H1 (cell line): ENCODE measurements around the gene CHRNA4. TPM values are rescaled to one million over a fixed set of nuclear protein-coding genes. Genes with fewer than 3 reads are reported as not detected.

ENCODE experiments used
- CTCF ChIA-PET: fragments of 300-600 bp; sonication (Branson Sonifier 250); formaldehyde crosslinking; loops from one replicate; lab custom pipeline; 2021; ENCODE audit not compliant: partially characterized antibody; lab: Charles Lee
- POLR2A ChIA-PET: fragments of 300-600 bp; sonication (Branson Sonifier 250); formaldehyde crosslinking; loops from one replicate; lab custom pipeline; 2021; ENCODE audit warnings: inconsistent platforms; ENCODE audit not compliant: partially characterized antibody; lab: Charles Lee
- DNase-seq, 2 experiments: peaks; one replicate each; pipeline versions ENCODE4 v3.0.0 to v3.0.0-alpha.2; 2010 to 2022; ENCODE audit warnings: low spot score in 2 of 2, low read depth in 1 of 2, mixed read lengths in 1 of 2
- FAIRE-seq: peaks from 2 replicates; lab custom pipeline; 2011; peaks lifted over from hg19 to GRCh38; lab: Jason Lieb, UNC
- H2AFZ ChIP-seq: 2 replicates; pipeline ENCODE4 v1.8.1; 2012; ENCODE audit warnings: low read length, inconsistent platforms
- H2AK5ac ChIP-seq: 2 replicates; pipeline ENCODE4 v1.6.1; 2013; ENCODE audit warnings: low read depth, low read length
- H2BK120ac ChIP-seq: replicated peaks from 2 replicates; pipeline ENCODE3; 2013; ENCODE audit warnings: low read depth, low read length, inconsistent platforms
- H2BK12ac ChIP-seq: 2 replicates; pipeline ENCODE4 v1.6.1; 2013; ENCODE audit warnings: low read depth, low read length
- H2BK15ac ChIP-seq: 2 replicates; pipeline ENCODE4 v1.6.1; 2013; ENCODE audit warnings: low read length
- H2BK20ac ChIP-seq: 2 replicates; pipeline ENCODE4 v1.6.1; 2013; ENCODE audit warnings: low read length
- H2BK5ac ChIP-seq: 2 replicates; pipeline ENCODE4 v1.6.1; 2013; ENCODE audit warnings: low read depth, low read length
- H3K14ac ChIP-seq: 2 replicates; pipeline ENCODE4 v1.6.1; 2013; ENCODE audit warnings: inconsistent platforms; ENCODE audit not compliant: insufficient read length
- H3K18ac ChIP-seq: 2 replicates; pipeline ENCODE4 v1.6.1; 2013; ENCODE audit warnings: low read length; ENCODE audit errors: extremely low read depth
- H3K23ac ChIP-seq: 2 replicates; pipeline ENCODE4 v1.6.1; 2013; ENCODE audit warnings: inconsistent platforms; ENCODE audit not compliant: insufficient read length
- H3K23me2 ChIP-seq: 2 replicates; pipeline ENCODE4 v1.6.1; 2013; ENCODE audit warnings: low read depth, low read length
- H3K27ac ChIP-seq: 2 replicates; pipeline ENCODE4 v1.6.1; 2011; ENCODE audit warnings: low read depth, low read length, inconsistent platforms
- H3K27me3 ChIP-seq, 4 experiments: replicated peaks in 1 of 4; 1 replicate in 1 of 4; 2 replicates in 3 of 4; pipeline versions ENCODE4 v1.6.1 to v1.8.1; 2011 to 2013; ENCODE audit warnings: low read length in 3 of 4, mild to moderate bottlenecking in 3 of 4, inconsistent platforms in 2 of 4, mixed read lengths in 2 of 4, moderate library complexity in 1 of 4; ENCODE audit not compliant: control insufficient read depth in 3 of 4, insufficient read depth in 3 of 4; ENCODE audit errors: extremely low read depth in 1 of 4
- H3K36me3 ChIP-seq, 4 experiments: 2 replicates each; pipeline versions ENCODE4 v1.6.1 to v1.8.1; 2011 to 2013; ENCODE audit warnings: mild to moderate bottlenecking in 4 of 4, low read length in 3 of 4, moderate library complexity in 2 of 4, control low read depth in 1 of 4, inconsistent platforms in 1 of 4; ENCODE audit not compliant: insufficient read depth in 4 of 4, control insufficient read depth in 2 of 4
- H3K4ac ChIP-seq: replicated peaks from 2 replicates; pipeline ENCODE3; 2013; ENCODE audit warnings: low read length, low read depth, mixed read lengths, inconsistent platforms; ENCODE audit not compliant: insufficient read length
- H3K4me1 ChIP-seq, 4 experiments: replicated peaks in 1 of 4; 1 replicate in 1 of 4; 2 replicates in 3 of 4; pipeline versions ENCODE4 v1.6.1 to v1.8.1; 2011 to 2013; ENCODE audit warnings: low read length in 3 of 4, inconsistent platforms in 2 of 4, mixed read lengths in 1 of 4; ENCODE audit not compliant: insufficient read depth in 4 of 4, control insufficient read depth in 3 of 4
- H3K4me2 ChIP-seq, 2 experiments: 2 replicates each; pipeline versions ENCODE4 v1.6.1 to v1.8.1; 2011 to 2013; ENCODE audit warnings: low read depth in 2 of 2, low read length in 2 of 2, control low read depth in 1 of 2, inconsistent platforms in 1 of 2, mild to moderate bottlenecking in 1 of 2; ENCODE audit not compliant: insufficient read depth in 1 of 2
- H3K4me3 ChIP-seq, 4 experiments: fragments of 200-600, 300-600 bp in 1 of 4; sonication (generic), shearing (Covaris generic), sonication (Bioruptor Twin) in 1 of 4; 2 replicates each; pipeline versions ENCODE4 v1.5.1 to v1.8.1; 2011 to 2016; ENCODE audit warnings: low read length in 4 of 4, low read depth in 3 of 4, control low read depth in 2 of 4, inconsistent platforms in 2 of 4, mild to moderate bottlenecking in 2 of 4, mixed read lengths in 1 of 4, moderate library complexity in 1 of 4; ENCODE audit not compliant: insufficient read depth in 2 of 4; ENCODE audit errors: extremely low read depth in 1 of 4
- H3K56ac ChIP-seq: replicated peaks from 2 replicates; pipeline ENCODE3; 2013; ENCODE audit warnings: low read depth, mild to moderate bottlenecking, mixed read lengths, low read length, inconsistent platforms; ENCODE audit not compliant: insufficient read length
- H3K79me1 ChIP-seq: 2 replicates; pipeline ENCODE4 v1.6.1; 2013; ENCODE audit warnings: low read depth, low read length, control low read depth
- H3K79me2 ChIP-seq, 2 experiments: 2 replicates each; pipeline versions ENCODE4 v1.6.1 to v1.8.1; 2012 to 2013; ENCODE audit warnings: low read length in 2 of 2, mild to moderate bottlenecking in 2 of 2, inconsistent platforms in 1 of 2; ENCODE audit not compliant: insufficient read depth in 2 of 2, control insufficient read depth in 1 of 2
- H3K9ac ChIP-seq, 4 experiments: replicated peaks in 1 of 4; 1 replicate in 1 of 4; 2 replicates in 3 of 4; pipeline versions ENCODE4 v1.6.1 to v1.8.1; 2011 to 2013; ENCODE audit warnings: low read depth in 3 of 4, low read length in 3 of 4, control low read depth in 2 of 4, mild to moderate bottlenecking in 2 of 4, moderate library complexity in 2 of 4, inconsistent platforms in 1 of 4; ENCODE audit errors: extremely low read depth in 1 of 4
- H3K9me3 ChIP-seq, 2 experiments: 2 replicates each; pipeline versions ENCODE4 v1.6.1 to v1.8.1; 2012 to 2013; ENCODE audit warnings: mild to moderate bottlenecking in 2 of 2, moderate library complexity in 2 of 2, control low read depth in 1 of 2, inconsistent platforms in 1 of 2, low read depth in 1 of 2, low read length in 1 of 2, mixed read lengths in 1 of 2; ENCODE audit not compliant: insufficient read depth in 2 of 2
- H4K20me1 ChIP-seq, 2 experiments: replicated peaks in 1 of 2; 2 replicates each; pipeline versions ENCODE3 to v1.8.1; 2011 to 2013; ENCODE audit warnings: inconsistent platforms in 2 of 2, low read length in 2 of 2, mild to moderate bottlenecking in 1 of 2; ENCODE audit not compliant: insufficient read depth in 2 of 2, control insufficient read depth in 1 of 2
- H4K5ac ChIP-seq: 2 replicates; pipeline ENCODE4 v1.6.1; 2013; ENCODE audit warnings: low read length, low read depth, mixed read lengths, inconsistent platforms; ENCODE audit not compliant: insufficient read length
- H4K8ac ChIP-seq: 2 replicates; pipeline ENCODE4 v1.8.0; 2013; ENCODE audit warnings: mild to moderate bottlenecking, moderate library complexity, low read length, inconsistent platforms; ENCODE audit not compliant: insufficient read depth; ENCODE audit errors: extremely low read depth
- H4K91ac ChIP-seq: replicated peaks from 2 replicates; pipeline ENCODE3; 2013; ENCODE audit warnings: low read length, mixed read lengths, inconsistent platforms; ENCODE audit not compliant: insufficient read length
- KDM1A ChIP-seq: fragments of 200-600, 300-600 bp; sonication (generic); IDR thresholded peaks from 2 replicates; pipeline ENCODE4 v1.7.1; 2016; ENCODE audit warnings: mild to moderate bottlenecking, low read length, borderline replicate concordance
- TEAD4 ChIP-seq: IDR thresholded peaks from 2 replicates; pipeline ENCODE4 v1.6.1; 2012; ENCODE audit warnings: low read depth, low read length, inconsistent platforms, mixed read lengths
- WGBS, 2 experiments: shearing (Covaris generic) in 1 of 2; methylation state at CpG; one replicate each; pipeline versions ENCODE4 v1.1.6 to v1.1.7; 2013 to 2015; ENCODE audit warnings: low lambda C conversion rate in 2 of 2, mixed read lengths in 2 of 2, inconsistent platforms in 1 of 2, low coverage in 1 of 2, missing lambda C conversion rate in 1 of 2; ENCODE audit not compliant: insufficient replicate concordance in 2 of 2, insufficient coverage in 1 of 2, insufficient read length in 1 of 2; ENCODE audit errors: extremely low coverage in 1 of 2, missing lambda C conversion rate in 1 of 2; 5-methylcytosine and 5-hydroxymethylcytosine counted together
- polyA plus RNA-seq, 7 experiments: library from polyadenylated mRNA; depleted of rRNA in 3 of 7; stranded (reverse) in 5 of 7; unstranded in 2 of 7; fragments of >200 nt in 5 of 7; fragments of 200-250 nt in 2 of 7; gene quantifications; 1 replicate in 5 of 7; 2 replicates in 1 of 7; 4 replicates in 1 of 7; pipeline versions ENCODE4 v1.2.1 to v1.2.3, GENCODE V29; 2011 to 2013; ENCODE audit warnings: missing spikeins in 2 of 7, mixed read lengths in 2 of 7
- total RNA-seq: library from RNA; stranded (reverse); fragmentation: NEBNext Ultra II Directional; extraction: Animal tissue kit (Norgen Biotek cat#: 25700); gene quantifications from 2 replicates; pipeline ENCODE4 v1.2.1, GENCODE V29; 2021

CHRNA4 gene
- total and polyA plus RNA-seq, 2 of the 8 experiments (the other 6 are each of a cell fraction or from before 2014, with no cell fraction given) = 4.3 to 5.7 TPM

DNA sequence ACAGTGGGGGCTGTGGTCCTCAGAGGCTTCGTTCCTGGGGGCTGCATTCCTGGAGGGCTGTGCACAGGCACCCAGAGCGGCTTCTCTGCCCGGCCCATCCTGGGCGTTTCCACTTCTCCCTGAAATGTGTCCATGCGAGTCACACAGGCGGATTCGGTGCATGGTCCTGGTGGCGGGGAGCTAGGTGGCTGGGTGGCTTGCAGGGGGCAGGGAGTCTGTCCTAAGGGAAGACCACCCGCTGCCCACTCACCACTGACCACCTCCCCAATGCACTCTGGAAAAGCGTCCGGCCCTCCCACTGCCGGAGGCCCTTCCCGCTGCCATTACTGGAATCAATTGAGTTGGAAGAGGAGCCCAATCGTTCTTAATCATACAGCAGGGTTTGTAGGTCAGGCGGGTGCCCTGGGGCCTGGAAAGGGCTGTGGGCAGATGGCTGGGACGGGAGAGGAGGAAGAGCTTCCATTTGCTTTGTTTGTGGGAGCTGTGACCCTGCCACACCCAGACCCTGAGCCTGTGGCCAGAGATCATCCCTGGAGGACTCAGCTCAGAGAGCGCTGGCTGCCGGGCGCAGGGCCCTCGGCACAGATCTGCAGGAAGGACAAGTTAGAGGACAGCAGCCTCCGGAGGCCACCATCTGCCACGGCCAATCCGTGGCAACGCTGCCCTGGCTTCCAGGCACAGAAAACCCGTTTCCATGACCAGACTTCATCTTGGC lies 6.4 kb downstream of the CHRNA4 start:
- H2BK15ac ChIP-seq = no peak overlapping the region
- no peak overlapping the region for H2AK5ac ChIP-seq
- DNase-seq (no peak), FAIRE-seq (no peak)
- no peak overlapping the region for H3K9ac ChIP-seq
- no peak overlapping the region for H3K23ac ChIP-seq
- no peak overlapping the region for H3K14ac ChIP-seq
- peaks cover 0 to 12% (median 8%) of the 10 kb centered on the region in 4 experiments; a peak in 5 of 7 replicates for H3K4me1 ChIP-seq
- H2BK20ac ChIP-seq = no peak overlapping the region
- H3K9me3 ChIP-seq = peaks cover 0 to 8% of the 10 kb centered on the region in 2 experiments; a peak in 2 of 4 replicates
- 84% methylated on average over 18 of the region's 25 CpGs; no CpG with 5 or more reads in 1 of the 2 experiments for WGBS, 2 experiments
- H3K27ac ChIP-seq = no peak overlapping the region
- no peak overlapping the region for H3K4ac ChIP-seq
- H2BK120ac ChIP-seq = no peak overlapping the region
- TF ChIP-seq TEAD4 = no peak
- TF ChIP-seq KDM1A = no peak
- H4K5ac ChIP-seq = no peak overlapping the region
- CTCF ChIA-PET = interaction anchor here (1.2 kb wide), 1 partner anchor 13 kb away, joined by 3 read pairs; no protein-coding TSS in a partner anchor
- H2AFZ ChIP-seq = no peak overlapping the region
- peaks cover 0 to 5% of the 10 kb centered on the region in 2 experiments for H4K20me1 ChIP-seq
- no peak overlapping the region for H4K91ac ChIP-seq
- H2BK5ac ChIP-seq = no peak overlapping the region
- no peaks in the 10 kb centered on the region for H3K27me3 ChIP-seq
- no peaks in the 10 kb centered on the region for H3K36me3 ChIP-seq
- H3K23me2 ChIP-seq = no peaks in the 10 kb centered on the region
- H2BK12ac ChIP-seq = no peak overlapping the region
- H3K4me3 ChIP-seq = no peak overlapping the region
- H3K79me2 ChIP-seq = no peaks in the 10 kb centered on the region
- no peaks in the 10 kb centered on the region for H3K79me1 ChIP-seq
- no peak overlapping the region for H3K18ac ChIP-seq
- H3K56ac ChIP-seq = no peak overlapping the region
- no peak overlapping the region for H3K4me2 ChIP-seq
- POLR2A ChIA-PET = interaction anchor here (0.6 kb wide), 1 partner anchor 57 kb away, joined by 3 read pairs; no protein-coding TSS in a partner anchor
- H4K8ac ChIP-seq = no peak overlapping the region
